Measurements from ENCODE around the gene PRR13.
A peak's percentile ranks its signal among the peaks of the same experiment; 100 is the strongest.
"Not testable (repeated sequence)": the region's sequence is repeated elsewhere in the genome, so short reads cannot be mapped to it uniquely, and the experiment has no call there.

PRR13 gene

DNA sequence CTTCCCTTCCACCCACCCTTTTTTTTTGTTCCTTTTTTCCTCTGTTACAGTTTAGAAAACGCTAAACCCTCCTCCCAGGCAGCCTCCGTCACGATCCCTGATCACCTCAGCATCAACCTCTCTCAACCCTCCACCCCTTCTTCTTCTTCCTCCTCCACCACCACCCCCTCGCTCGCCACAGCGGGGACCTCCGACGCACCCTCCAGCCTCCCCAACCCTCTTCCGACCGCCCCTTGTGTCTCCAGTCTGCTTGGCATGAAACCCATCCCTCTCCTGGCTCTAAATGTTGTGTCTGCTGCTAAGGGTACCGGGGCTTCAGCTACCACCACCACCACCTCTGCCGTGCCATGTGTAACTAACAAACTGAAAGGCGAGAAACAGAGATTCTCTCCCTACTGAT, 33.3 kb downstream of the PRR13 start:
- no peak for TF ChIP-seq CTCF (IDR thresholded peaks at IDR 0.05; ENCODE audit: insufficient read depth, low read depth, low read length, missing control alignments)
- H3K4me3 ChIP-seq (ENCODE audit: low read depth, low read length) = no peak overlapping the region

DNA sequence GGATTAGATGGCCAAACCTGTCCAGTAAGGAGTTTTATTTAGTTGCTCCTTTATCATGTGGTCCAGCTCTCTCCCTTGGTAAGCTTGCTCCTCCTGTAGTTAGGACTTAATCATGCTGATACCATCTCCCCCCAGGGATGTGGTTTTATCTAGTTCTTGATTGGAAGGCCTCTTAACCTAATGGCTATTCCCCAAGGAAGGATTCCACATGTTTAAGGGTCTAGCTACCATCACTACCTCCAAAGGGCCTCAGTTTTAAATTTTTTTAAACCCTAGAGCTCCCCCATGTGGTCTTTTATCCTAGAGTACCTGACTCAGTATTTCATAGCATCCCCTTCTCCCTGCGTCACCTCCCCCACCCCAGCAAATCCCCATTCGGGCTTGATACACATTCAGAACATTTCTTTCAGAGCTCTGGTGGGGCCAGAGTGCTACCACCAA, 35.3 kb downstream of the PRR13 start:
- DNase-seq (ENCODE audit: low read depth) = no peak
- H3K4me3 ChIP-seq (ENCODE audit: low read depth, low read length) = no peak overlapping the region
- peak; percentile 15 for TF ChIP-seq CTCF (IDR thresholded peaks at IDR 0.05; ENCODE audit: insufficient read depth, low read depth, low read length, missing control alignments)

More for the DNA sequence above, 33.3 kb downstream of the PRR13 start:
- no peak for DNase-seq (ENCODE audit: low read depth)

GRCh38 chr12:53478865-53479264, 37.3 kb downstream of the PRR13 start:
- TF ChIP-seq CTCF (IDR thresholded peaks at IDR 0.05; ENCODE audit: insufficient read depth, low read depth, low read length, missing control alignments) = no peak
- no peak overlapping the region for H3K4me3 ChIP-seq (ENCODE audit: low read depth, low read length)
- DNase-seq (ENCODE audit: low read depth) = no peak

GRCh38 chr12:53479331-53479730, 37.8 kb downstream of the PRR13 start:
- TF ChIP-seq CTCF (IDR thresholded peaks at IDR 0.05; ENCODE audit: insufficient read depth, low read depth, low read length, missing control alignments) = no peak
- no peak overlapping the region for H3K4me3 ChIP-seq (ENCODE audit: low read depth, low read length)
- DNase-seq (ENCODE audit: low read depth) = no peak

GRCh38 chr12:53480491-53481442, 39.2 kb downstream of the PRR13 start:
- H3K4me3 ChIP-seq (ENCODE audit: low read depth, low read length) = no peak overlapping the region
- TF ChIP-seq CTCF (IDR thresholded peaks at IDR 0.05; ENCODE audit: insufficient read depth, low read depth, low read length, missing control alignments) = no peak
- DNase-seq (ENCODE audit: low read depth) = no peak

DNA sequence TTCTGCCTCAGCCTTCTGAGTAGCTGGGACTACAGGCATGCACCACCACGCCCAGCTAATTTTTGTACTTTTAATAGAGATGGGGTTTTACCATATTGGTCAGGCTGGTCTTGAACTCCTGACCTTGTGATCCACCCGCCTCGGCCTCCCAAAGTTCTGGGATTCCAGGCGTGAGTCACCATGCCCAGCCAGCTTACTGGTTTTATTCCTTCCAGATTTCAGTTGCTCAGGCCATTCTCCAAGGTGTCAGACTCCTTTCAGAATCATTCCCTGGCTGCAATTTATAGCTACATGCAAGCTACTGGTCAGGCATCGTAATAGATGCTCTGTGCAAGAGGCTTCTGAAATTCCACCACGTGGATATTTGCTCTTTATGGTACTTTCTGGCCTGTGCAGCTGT, 39.9 kb downstream of the PRR13 start:
- not testable (repeated sequence) for H3K4me3 ChIP-seq (ENCODE audit: low read depth, low read length); DNase-seq (ENCODE audit: low read depth)

- peak; percentile 54 for DNase-seq (ENCODE audit: low read depth)
- no peak overlapping the region for H3K4me3 ChIP-seq (ENCODE audit: low read depth, low read length)
- peak; percentile 18 for TF ChIP-seq CTCF (IDR thresholded peaks at IDR 0.05; ENCODE audit: insufficient read depth, low read depth, low read length, missing control alignments)
Measured at GRCh38 chr12:53481939-53482586, 40.5 kb downstream of the PRR13 start.

Measured in GM12865 (cell line).